HG03520 (cell line): ENCODE data around the gene GDPD1.
"Not testable (repeated sequence)": the region's sequence is repeated elsewhere in the genome, so short reads cannot be mapped to it uniquely, and the experiment has no call there.

Experiments
- ATAC-seq: cut with Tn5 transposase; IDR thresholded peaks from one replicate; pipeline ENCODE4 v1.9.1; 2021; ENCODE audit warnings: mild to moderate bottlenecking, moderate library complexity; ENCODE audit not compliant: unreplicated experiment

Gene GDPD1

DNA sequence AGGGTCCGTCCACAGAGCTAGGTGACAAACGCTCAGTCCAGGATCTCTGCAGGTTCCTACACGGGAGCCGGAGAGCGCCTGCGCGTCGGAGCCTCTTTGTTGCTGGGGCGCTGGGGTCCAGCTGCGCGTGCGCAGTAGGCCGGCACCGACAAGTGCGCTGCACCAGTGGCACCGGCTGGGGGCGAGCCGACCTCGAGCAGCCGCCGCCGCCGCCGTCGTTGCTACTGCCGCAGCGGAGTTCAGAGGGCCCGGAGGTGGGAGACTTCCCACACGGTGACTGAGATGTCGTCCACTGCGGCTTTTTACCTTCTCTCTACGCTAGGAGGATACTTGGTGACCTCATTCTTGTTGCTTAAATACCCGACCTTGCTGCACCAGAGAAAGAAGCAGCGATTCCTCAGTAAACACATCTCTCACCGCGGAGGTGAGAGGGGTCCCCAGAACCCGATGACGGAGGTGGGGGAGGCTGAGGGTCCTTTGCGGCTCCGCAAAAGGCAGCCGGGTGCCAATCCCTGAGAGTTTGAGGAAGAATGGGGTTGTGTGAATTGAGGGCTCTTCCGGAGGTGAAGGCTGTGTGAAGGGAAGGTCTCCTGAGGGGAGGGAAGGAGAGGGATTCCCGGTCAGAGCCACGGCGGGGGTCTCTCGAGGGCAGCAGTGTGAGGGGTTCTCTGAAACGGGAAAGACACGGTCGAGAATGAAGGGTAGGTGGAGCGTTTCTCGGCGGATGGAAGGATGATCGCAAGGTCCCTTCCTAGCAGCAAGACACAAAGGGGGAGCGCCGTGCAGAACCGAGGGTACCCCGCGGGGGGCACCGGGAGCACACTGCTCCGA, at the start of gene GDPD1:
TSS of gene GDPD1 (plus strand) at position 184 of the 831 bp plus-strand sequence. CDS start at position 283, 99 bp downstream.
- peak; percentile 97 for ATAC-seq

DNA sequence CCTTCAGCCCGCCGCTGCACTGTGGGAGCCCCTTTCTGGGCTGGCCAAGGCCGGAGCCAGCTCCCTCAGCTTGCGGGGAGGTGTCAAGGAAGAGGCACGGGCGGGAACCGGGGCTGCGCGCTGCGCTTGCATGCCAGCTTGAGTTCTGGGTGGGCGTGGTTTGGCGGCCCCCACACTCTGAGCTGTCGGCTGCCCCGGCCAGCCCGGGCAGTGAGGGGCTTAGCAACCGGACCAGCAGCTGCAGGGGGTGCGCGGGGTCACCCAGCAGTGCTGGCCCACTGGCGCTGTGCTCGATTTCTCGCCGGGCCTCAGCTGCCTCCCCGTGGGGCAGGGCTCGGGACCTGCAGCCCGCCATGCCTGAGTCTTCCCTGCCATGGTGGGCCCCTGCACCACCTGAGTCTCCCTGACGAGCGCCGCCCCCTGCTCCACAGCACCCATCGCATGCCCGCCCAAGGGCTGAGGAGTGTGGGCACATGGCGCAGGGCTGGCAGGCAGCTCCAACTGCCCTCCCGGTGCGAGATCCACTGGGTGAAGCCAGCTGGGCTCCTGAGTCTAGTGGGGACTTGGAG, 47.8 kb upstream of the GDPD1 start:
- ATAC-seq, result no peak

DNA sequence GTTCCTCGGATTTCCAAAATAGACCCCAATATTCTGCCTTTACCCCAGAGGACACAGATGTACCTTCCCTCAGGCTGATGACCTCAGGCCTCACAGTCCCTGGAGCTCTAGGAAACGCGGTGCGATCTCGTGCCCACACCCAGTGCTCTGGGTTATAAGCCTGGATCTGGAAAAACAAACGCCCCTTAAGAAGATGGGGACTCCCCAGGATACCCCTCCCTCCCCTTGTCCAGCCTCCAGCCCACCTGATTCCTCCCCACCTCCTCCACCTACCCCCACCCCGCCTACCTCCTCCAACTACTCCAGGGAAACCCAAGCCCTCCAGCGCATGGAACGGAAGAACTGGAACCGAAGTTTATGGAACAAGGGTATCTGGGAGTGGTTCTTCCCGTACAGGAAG, 45.6 kb upstream of the GDPD1 start:
- ATAC-seq, result no peak

DNA sequence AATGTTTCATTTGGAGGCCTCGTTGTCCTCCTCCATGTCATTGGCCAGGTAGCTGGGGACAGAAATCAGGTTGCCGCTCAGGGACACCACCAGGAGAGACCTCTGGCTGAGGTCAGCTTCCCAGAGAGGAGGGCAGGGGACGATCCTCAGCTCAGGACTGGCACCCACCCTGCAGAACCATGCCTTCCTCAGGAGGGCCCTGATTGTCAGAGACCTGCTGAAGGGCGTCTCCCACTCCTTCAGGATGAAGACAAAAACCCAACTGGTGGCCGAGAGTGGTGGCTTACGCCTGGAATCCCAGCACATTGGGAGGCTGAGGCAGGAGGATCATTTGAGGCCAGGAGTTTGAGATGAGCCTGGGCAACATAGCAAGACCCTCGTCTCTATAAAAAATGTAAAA, 45.2 kb upstream of the GDPD1 start:
- ATAC-seq, result no peak

DNA sequence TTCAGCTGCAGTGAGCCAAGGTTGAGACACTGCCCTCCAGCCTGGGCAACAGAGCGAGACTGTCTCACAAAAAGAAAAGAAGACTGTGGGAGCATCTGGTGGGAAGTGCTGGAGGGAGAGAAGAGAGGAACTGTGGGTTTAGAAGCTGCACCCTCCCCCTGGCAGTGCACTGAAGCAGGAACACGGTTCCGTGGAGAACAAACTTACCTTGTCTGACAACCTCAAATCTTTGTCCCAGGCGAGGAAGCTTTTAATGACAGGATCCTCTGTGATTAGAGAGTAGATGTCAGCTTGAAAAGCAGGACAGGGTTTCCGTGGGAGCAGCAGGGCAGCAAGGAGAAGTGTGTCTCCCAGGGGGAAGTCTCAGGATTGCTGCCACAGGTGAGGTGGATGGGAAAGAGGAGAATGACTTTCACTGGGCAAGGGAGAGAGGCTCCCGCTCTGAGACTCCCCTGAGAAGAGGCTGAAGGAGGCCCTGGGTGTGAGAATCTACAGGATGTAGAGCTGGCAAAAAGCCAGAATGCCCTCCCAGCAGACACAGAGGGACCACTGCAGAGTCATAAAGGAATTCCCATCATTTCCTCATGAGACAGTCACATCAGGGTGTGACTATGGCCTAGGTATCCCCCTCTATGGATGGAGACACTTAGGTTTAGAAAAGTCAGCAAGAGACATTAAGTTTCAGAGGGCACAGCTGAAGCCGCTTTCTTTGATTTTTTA, 41.9 kb upstream of the GDPD1 start:
- no peak for ATAC-seq

DNA sequence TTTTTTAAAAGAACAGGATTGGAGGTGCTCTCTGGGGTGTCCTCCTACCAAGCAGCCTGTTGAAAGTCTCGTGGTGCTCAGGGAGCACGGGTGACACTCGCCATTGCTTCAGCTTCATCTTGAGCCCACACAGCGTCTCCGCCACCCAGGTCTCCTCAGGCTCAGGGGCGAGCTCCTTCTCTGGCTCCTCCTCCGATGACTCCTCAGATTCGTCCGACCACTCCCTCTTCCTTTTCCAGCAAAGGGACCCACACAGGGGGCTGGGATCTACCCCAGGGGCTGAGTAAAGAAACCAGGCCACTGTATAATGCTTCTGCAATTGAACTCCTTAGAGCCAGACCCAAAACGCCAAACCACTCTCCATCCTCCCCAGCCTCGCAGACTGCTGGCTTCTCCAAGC, 40.7 kb upstream of the GDPD1 start:
- ATAC-seq, result not testable (repeated sequence)

DNA sequence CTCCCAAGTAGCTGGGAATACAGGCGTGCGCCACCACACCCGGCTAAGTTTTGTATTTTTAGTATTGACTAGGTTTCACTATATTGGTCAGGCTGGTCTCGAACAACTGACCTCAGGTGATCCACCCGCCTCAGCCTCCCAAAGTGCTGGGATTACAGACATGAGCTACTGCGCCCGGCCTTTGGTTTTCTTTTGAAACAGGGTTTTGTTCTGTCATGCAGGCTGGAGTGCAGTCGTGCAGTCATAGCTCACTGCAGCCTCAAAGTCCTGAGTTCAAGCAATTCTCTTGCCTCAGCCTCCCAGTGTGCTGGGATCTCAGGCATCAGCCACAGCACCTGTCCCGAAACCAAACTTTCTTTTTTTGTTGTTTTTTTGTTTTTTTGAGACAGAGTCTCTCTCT, 39.7 kb upstream of the GDPD1 start:
- no peak for ATAC-seq

DNA sequence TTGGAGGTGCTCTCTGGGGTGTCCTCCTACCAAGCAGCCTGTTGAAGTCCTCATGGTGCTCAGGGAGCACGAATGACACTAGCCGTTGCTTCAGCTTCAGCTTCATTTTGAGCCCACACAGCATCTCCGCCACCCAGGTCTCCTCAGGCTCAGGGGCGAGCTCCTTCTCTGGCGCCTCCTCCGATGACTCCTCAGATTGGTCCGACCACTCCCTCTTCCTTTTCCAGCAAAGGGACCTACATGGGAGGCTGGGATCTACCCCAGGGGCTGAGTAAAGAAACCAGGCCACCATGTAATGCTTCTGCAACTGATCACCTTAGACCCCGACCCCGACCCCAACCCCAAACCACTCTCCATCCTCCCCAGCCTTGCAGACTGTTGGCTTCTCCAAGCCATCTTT, 38.8 kb upstream of the GDPD1 start:
- no peak for ATAC-seq

DNA sequence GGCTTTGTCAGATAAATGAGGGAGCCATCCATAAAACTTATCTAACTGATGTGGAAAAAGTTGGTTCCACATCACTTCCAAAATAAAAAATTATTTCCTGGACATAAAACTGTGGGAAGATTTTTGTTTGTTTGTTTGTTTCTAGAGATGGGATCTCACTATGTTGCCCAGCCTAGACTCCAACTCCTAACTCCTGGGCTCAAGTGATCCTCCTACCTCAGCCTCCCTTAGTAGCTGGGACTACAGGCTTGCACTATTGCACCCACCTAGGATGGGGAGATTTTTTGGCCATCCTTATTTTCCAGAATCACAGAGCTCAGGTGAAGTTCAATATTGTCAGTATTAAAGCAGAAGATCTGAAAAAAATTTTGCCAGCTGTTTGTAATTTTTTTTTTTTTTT, 34.3 kb upstream of the GDPD1 start:
- no peak for ATAC-seq

DNA sequence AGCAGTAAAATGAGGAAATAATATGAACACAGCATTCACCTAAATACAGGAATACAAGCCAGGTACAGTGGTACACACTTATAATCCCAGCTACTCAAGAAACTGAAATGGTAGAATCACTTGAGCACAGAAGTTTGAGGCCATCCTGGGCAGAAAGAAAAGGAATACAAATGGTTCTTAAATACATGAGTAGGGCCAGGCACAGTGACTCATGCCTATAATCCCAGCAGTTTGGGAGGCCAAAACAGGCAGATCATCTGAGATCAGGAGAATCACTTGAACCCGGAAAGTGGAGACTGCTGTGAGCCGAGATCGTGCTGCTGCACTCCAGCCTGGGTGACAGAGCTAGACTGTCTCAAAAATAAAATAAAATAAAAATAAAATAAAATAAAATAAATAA, 33.5 kb upstream of the GDPD1 start:
- no peak for ATAC-seq

DNA sequence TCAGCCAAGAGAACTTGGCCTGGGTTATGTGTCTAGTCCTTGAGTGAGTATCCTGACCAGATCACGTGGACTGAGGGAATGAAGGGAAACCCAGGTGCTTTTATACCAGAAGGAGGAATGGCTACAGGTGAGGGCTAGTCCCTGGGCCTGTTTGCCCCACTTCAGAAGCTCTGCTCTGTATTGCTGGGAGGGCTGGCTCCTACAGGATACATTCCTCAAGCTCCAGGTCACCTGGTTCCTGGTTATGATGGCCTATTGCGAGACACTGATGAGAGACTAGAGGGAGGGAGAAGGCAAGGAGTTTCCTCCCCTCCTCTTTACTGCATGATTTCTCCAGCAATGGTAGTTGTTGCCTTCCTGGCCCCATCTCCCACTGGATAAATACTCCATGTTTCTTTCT, 29.5 kb upstream of the GDPD1 start:
- no peak for ATAC-seq

DNA sequence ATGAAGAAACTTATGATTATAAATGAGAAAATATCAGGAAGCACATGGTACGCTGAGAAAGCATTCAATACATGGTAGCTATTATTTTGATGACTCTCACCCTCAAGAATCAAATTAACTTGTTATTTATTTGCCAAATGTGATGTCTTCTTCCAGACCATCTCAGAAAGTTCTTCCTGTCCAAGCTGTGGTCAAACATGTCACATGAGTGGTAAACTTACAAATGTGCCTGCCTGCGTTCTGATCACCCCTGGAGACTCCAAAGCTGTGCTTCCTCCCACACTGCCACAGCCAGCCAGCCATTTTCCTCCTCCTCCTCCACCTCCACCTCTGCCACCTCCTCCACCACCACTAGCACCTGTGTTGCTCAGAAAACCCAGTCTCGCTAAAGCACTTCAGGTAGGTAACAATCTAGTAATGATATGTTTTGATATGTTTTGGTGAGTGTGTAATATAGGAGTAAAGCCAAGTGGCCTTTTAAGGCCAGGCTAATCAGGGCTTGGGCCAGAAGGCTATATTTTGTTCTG, 26.9 kb upstream of the GDPD1 start:
- no peak for ATAC-seq

DNA sequence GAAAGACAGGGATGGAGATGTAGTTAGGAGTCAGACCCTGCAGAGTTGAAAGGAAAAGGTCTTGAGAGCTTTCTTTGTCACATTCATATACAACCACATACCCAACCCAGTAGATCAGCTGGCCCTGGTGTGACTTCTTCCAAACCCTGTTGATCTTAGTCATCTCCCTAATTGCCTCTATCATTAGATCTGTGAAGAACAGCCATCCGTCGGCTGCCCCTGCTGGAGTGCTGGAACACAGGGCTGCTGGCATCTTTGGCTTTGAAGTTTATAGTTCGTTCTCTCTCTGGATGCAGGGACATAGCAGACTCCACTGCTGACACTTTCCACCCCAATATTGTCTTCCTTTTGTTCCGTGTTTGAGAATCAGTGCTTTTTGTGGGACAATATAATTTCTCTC, 20.9 kb upstream of the GDPD1 start:
- no peak for ATAC-seq

DNA sequence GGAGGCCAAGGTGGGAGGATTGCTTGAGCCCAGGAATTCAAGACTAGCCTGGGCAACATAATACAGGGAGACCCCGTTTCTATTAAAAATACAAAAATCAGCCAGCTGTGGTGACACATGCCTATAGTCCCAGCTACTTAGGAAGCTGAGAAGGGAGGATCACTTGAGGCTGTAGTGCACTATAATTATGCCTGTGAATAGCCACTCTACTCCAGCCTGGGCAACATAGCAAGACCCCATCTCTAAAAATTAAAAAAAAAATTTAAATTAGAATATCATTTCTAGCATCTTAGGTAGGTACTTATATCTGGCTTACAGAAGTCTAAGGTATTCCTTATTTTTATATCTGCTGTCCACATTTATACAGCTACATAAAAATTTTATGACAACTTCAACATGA, 18.0 kb upstream of the GDPD1 start:
- ATAC-seq, result no peak

DNA sequence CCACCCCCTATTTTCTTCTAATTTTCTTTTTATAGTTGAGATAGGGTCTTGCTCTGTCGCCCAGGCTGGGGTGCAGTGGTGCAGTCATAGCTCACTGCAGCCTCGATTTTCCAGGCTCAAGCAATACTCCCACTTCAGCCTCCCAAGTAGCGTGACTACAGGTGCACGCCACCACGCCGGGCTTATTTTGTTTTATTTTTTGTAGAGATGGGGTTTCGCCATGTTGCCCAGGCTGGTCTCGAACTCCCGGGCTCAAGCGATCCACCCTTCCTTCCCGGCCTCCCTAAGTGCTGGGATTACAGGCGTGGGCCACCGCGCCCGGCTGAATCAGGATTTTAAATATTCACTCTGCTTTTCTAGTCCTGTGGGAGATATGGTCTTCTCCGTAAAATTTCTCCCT, 941 bp upstream of the GDPD1 start:
- no peak for ATAC-seq

DNA sequence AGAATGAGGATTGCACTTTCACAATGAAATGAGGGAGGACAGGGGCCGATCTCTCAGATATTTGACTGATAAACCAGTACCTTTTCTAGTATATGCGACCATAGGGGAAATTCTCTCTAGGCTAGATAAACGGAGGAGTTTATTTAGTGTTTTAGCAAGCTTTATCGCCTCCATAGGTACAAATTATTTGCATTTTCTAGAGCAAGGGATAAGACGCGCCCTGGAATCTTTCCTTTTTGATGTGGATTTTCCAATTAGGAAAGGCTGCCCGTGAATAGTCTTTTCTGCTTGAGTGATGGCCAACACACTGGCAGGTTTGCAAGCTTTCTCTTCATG, 351 bp upstream of the GDPD1 start:
- no peak for ATAC-seq

DNA sequence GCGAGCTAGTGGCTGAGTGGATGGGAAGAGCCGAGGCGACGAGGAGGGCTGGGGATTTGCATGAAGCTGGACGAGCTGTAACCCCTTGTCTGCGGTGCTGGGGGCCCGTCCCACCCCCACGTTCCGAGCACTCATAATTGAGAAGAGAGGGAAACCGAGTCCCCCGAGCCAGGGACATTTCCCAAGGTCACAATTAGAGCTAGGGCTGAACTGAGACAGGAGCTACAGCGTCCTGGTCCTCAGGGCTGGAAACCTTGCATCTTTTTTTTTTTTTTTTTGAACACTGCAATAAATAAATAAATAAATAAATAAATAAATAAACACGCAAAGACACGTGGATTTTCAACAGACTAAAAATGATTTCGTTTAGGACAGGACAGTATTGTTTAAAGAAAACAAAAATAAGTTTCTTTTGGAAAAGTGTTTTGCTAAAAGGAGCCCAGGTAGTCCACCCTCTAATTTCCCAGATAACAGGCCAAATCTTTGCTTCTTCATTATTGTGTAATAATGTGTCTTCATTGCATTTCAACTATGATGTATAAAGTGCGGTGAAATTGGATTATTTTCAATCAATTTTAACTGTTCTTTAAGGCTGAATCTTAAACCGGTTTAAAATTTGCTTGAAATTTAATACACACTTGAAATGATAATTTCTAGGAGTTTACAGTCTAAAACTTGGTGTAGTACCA, 992 bp downstream of the GDPD1 start:
- no peak for ATAC-seq

DNA sequence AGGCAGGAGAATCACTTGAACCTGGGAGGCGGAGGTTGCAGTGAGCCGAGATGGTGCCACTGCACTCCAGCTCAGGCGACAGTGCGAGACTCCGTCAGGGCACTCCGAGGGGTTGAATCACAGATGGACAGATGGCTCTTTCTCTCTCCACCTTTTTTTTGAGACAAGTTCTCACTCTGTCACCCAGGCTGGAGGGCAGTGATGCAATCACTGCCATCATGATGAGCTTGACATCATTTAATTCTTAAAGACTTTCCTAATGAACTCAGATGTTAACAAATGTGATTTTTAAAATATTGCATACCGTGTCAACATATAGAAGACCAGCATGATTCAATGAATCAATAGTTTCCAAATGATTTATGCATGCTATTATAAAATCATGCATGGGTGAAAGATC, 3.5 kb downstream of the GDPD1 start:
- no peak for ATAC-seq

DNA sequence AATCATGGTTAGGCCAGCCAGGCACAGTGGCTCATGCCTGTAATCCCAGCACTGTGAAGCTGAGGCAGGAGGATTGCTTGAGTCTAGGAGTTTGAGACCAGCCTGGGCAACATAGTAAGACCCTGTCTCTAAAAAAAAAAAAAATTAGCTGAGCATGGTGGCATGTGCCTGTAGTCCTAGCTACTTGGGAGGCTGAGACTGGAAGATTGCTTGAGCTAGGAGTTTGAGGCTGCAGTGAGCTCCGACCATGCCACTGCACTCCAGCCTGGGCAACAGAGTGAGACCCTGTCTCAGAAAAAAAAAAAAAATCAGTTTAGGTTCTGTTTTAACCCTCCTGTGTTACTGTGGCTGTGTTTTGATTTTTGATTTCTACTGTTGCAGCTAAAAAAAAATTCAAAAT, 8.3 kb downstream of the GDPD1 start:
- ATAC-seq, result not testable (repeated sequence)

DNA sequence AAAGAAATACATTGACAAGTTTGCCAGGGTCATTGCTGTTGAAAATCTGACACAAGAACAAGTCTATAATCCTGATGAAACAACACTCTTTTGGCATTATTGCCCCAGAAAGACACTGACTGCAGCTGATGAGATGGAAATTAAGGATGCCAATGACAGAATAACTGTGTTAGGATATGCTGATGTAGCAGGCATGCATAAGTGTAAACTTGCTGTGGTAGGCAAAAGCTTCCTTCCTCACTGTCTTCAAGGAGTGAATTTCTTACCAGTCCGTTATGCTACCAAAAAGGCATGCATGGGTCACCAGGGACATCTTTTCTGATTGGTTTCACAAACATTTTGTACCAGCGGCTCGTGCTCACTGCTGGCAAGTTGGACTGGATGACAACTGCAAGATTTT, 10.5 kb downstream of the GDPD1 start:
- ATAC-seq, result no peak

DNA sequence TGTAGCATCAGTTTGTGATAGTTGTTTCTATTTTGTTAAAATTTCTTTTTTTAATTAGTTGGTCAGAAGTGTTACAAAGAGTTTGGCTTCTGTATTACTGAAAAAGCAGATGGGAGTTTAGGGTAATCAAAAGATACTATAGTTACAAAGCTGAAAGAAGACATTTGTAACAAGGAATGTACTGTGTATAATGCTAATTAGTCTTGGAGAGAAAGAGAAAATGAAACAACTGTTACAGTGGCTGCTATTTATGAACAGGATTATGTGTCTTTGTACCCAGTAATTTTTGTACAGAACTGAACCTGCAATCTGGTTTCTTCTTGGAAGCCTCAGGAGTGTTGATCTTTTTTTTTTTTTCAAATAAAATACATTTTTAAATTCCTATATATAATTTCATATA, 14.3 kb downstream of the GDPD1 start:
- no peak for ATAC-seq
